ENCODE results near the gene ARHGAP4.

- TF ChIP-seq EZH2 (IDR thresholded peaks at IDR 0.05; ENCODE audit: borderline replicate concordance, low read length) (no peak), CTCF (IDR thresholded peaks at IDR 0.05; ENCODE audit: low read length) (no peak)
Measured at GRCh38 chrX:153921070-153921469, 5.0 kb downstream of the ARHGAP4 start.
